Astrocyte (in vitro differentiated cells and primary cell): ENCODE results near the gene KRAS.

Experiments used
- CTCF ChIP-seq: IDR thresholded peaks from 2 replicates; pipeline ENCODE4 v1.5.1; 2011; ENCODE audit warnings: low read depth, mild to moderate bottlenecking, inconsistent platforms, low read length, moderate library complexity; ENCODE audit not compliant: insufficient read depth
- EZH2 ChIP-seq: IDR thresholded peaks from 2 replicates; pipeline ENCODE4 v1.6.1; 2012; ENCODE audit warnings: mild to moderate bottlenecking, low read length, inconsistent platforms; ENCODE audit not compliant: insufficient read depth

- TF ChIP-seq CTCF, result no peak
- no peak for TF ChIP-seq EZH2
Observed at GRCh38 chr12:25249931-25250738, 594 bp downstream of the KRAS start.
